Measurements from ENCODE around the gene MTG2.
A peak's percentile ranks its signal among the peaks of the same experiment; 100 is the strongest.

Gene MTG2

DNA sequence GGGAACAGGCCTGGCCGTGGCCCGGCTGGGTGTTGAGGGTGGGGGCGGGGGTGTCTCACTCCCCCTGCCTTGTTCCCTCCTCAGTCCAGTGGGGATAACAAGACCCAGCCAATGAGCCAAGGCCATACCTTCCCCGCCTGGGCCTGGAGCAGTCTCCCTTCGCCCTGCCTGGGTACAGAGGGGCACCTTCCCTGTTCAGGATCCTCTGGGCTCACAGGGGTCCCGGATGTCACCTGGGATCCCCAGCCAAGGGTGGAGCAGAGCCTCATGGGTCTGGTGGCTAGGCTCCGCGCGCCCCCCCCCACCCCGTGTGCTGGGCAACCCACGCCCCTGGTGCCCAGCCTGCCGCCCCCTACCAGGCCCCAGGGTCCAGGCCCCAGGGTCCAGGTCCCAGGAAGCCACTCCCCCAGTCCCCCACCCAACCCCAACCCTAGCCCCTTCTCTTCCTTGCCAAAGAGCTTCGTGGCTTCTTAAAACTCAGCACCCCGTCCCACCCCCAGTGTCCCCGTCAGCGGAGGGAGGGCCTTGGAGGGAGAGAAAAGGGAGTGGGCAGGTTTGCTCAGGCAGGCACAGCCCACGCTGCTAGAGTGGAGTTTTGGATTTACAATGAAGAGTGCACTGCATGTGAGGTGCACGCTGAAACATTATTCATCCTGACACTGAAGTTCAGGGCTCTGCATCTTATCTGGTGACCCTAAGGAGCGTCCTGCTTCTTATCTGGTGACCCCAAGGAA is 25.4 kb downstream of the MTG2 start:
- no peak for DNase-seq

DNA sequence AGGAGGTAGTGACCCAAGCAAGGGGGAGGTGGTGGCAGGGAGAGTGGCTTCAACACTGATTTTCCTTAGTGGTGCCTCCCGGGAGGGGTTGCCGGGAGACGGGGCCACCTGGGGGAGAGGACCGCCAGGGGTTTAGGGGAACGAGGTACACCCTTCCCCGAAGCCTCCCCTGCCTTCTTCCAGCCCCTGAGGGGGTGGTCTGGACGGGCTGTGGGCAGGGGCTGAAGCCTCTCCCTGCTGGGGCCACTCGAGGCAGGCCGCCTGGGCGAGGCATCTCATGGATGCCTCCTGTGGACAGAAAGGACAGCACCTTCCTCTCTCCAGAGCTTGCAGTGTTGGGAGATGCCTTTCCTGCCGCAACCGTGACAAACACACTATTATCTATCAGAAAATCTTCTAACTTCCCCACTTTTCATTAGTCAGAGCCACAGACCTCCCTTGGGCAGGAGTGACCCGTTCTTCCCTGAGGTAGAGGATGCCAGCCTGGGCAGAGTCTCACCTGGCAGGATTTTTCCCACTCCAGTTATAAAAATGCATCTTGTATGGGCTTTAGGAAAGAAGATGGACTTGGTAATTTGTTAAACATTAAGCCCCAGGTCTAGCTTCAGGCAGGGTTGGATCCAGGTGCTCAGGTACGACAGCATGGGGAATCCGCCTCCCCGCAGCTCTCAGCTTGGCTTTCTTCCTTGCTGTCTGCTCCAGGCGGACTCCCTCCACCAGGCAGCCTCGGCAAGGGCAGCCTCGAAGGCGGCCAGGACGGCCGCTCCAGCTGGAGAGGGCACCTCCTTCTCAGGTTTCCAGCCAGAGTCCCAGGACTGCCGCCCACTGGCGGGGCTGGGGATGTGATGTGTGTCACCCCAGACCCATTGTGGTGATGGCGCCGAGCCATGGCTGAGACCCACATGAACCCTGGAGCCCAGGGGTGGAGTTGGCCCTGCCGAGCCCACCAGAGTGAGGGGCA is 26.2 kb downstream of the MTG2 start:
- no peak for DNase-seq

GRCh38 chr20:62209850-62210495 is 27.1 kb downstream of the MTG2 start:
- no peak for DNase-seq

DNA sequence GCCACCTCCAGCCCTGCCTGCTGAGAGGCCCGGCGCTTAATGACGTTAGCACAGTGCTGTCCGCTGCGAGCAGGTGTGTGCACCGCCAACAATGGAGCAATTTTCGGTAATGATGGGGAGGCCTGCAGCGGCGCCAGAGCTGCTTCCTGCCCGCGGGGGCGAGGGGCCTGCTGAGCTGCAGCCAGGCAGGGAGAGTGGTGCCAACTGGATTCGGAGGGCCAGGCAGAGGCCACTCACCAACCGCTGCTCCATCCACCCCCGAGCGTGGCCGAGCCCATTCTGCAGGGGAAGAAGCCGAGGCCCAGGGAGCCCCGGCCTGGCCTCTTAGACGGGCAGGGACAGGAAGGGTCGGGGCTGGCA is 27.6 kb downstream of the MTG2 start:
- DNase-seq = peak; percentile 92

- DNase-seq = no peak
These were observed 28.4 kb downstream of the MTG2 start for GRCh38 chr20:62211216-62211615.

GRCh38 chr20:62211769-62212288 is 29.0 kb downstream of the MTG2 start:
- DNase-seq = no peak

- DNase-seq = peak; percentile 36
These were observed 29.5 kb downstream of the MTG2 start for GRCh38 chr20:62212299-62212698.

DNA sequence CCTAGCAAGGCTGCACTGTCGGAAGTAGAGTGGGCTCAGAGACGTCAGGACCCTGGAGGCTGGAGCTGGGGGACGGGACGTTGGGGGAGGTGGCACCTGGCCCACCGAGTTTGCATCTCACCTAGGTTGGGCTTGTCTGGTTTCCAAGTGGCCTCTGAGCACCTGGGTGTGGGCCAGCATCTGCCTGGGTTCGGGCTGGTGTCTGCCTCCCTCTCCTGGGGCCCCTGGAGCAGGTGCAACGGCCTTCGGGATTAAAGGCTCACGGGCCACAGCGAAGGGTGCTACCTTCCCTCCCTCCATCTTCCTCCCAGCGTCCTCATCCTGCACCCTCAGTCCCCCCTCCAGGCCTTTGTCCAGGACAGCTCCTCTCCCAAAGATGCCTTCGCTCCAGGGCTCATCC is 31.2 kb downstream of the MTG2 start:
- DNase-seq = no peak

- peak; percentile 11 for DNase-seq
These were observed 32.5 kb downstream of the MTG2 start for GRCh38 chr20:62215020-62215990.

DNA sequence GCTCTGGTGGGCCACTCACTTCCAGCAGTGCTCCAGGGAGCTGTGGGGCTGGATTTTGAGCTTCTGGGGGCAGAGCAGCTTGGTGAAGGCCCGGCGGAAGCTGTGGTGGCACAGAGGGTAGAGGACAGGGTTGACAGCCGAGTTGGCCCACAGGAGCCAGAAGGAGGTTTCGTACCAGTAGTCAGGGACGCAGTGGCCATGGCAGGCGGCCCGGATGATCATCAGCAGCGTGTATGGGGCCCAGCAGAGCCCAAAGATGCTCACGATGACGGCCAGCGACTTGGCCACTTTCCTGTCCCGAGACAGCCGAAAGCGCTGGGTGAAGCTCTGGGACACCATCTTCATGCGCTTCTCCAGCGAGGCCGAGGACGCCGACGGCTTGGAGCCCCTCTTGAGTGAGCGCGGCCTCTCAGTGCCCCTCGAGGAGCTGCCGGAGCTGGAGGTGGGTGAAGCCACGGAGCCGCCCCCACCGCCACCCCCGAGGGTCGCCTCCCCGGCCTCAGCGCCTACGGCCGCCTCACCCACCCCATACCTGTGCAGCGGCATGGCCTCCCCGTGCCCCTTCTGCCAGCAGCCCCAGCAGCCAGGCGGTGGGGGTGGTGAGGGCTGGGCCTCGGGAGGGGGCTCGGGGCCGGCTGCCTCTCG is 33.3 kb downstream of the MTG2 start:
- no peak for DNase-seq

DNA sequence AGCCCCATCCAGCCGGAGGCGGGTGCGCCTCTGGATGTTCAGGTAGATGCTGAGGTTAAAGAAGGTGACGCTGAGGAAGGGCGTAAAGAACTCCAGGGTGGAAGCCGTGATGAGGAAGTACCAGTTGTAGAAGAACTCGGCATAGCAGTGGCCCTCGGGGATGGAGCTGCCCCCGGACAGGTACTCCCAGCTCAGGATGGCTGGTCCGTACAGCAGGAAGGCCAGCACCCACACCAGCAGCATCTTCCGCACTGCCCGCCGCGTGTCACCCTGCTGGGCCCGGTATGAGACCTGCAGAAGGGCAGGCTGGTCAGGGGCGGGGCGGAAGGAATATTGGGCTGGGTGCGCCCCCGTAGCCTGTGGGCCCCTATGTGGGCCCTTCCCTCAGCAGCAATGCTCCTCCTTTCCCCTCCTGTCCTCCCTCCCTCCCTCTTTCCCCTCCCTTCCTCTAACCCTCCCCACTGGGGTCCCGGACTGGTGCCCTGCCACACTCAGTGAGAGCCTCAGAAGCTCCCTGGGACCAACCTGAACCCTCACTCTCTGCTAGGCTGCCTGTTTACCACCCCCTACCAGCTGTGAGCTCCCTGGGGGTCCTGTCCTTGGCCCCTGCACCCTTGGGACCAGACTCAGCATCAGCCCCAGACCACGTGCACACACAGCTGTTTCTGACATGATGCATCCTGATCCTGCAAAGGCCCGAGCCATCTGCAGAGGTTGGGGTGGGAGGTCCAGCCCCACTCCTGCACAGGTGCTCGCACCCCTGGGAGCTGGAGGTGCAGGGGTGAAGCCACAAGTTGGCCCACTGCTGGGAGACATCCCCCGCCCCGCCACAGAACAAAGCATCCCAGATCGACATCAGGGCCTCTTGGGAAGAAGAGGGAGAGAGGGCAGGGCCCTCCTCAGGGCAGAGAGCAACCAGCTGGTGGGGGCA is 34.1 kb downstream of the MTG2 start:
- DNase-seq = no peak

DNA sequence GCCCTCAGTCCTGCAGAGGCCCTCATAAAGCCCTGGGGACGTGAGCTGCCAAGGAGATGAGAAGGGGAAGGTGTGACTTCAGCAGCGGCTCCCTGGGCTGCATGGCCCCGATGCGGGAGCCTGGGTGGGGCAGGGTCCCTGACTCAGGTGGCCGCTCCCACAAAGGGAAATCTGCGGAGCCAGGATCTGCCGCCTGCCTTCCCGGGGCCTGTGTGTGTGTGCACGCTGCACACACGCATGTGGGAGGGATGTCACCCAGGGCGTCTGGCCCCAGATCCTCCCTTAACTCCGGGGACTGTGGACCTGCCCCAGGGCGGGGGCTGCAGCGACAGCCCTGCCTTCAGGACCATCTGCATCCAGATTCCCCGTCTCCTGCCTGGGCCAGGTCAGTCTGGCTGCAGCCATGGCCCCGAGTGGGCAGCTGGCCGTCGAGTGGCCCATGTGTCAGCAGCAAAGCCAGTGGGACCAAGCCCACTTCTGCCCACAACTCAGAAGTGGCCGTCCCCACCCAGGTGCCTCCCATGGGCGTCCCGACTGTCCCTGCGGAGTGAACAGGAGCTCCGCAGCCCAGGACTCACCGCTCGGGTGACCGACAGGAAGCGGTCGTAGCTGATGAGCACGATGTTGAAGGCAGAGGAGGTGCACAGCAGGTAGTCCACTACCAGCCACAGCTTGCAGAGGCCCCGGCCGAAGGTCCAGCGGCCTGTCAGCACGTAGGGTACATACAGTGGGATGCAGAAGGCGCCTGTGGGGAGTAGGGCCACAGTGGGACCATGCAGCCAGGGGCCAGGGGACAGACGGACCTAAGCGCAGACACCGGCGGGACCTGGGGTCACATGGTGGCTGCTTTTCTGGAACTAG is 35.3 kb downstream of the MTG2 start:
- DNase-seq = no peak

DNA sequence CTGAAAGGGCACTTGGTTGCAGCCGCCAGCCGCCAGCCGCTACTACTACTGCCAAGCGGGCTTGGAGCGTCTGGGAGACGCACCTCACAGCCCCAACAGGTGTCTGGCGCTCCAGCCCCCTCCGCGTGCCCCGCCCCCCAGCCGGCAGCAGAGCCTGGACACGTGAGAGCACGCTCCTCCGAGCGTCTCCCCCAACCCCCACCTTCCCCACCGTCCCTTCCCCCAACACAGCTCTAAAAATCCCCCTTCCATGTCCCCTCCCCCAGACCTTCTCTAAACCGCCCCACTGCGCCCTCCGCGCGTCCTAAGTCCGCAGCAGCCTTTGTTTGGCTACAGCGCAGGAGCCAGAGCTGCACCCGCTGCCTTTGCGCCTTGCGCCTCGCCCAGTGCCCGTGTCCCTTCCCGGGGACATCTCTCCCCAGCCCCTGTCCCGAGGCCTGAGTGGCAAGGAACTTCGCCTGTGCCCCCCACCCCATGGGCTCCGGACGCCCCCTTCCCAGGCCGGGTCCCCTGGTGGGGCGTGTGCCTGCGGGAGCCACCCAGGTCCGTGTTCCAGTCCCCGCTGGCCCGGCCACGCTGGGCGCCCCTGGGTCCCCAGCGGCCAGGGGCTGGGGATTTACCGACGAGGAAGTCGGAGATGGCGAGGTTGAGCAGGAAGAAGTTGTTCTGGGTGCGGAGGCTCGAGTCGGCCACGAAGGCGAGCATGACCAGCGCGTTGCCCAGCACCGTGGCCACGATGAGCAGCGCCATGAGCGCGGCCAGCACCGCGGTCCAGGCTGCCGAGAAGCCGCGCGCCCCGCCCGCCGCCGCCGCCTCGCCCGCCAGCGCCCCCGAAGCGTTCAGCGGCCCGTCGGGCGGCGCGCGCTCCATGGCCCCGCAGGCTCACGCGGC is 36.5 kb downstream of the MTG2 start:
- peak; percentile 79 for DNase-seq

DNA sequence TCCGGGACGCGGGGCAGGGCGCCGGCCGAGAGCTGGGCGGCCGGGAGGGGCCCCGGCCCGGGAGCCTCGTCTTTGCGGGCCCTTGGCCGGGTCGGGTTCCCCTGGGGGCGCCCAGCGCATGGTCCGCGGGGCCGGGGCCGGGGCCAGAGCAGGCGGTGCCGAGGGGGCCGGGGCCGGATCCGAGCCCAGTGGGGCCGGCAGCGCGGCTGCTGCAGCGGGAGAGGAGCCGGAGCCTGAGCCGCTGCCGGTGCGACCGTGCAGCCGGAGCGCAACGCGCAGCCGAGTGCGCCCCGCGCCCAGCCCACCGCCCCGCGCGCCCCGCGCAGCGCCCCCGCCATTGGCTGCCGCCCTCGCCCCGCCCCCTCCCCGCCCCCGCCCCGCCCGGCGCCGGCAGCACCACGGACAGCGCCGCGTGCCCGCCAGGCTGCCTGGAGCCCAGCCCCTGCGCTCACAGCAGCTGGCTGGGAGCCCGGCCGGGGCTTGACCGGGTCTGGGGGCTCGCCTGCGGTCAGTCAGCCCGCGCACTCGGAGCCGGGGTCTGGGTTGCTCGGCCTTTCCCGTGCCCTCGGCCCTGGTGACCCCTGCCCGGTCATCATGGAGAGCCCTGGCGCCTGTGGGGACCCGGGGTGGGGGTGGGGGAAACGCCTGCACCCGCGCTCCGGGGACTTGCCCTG is 37.3 kb downstream of the MTG2 start, which contains the start of gene HRH3:
Gene HRH3 (minus strand): TSS at position 287 of the 674 bp plus-strand sequence. CDS start 308 bp downstream, outside the sequence.
- DNase-seq = peak; percentile 69

- peak; percentile 36 for DNase-seq
These were observed 38.1 kb downstream of the MTG2 start for GRCh38 chr20:62220666-62221568.

- DNase-seq = no peak
These were observed 39.5 kb downstream of the MTG2 start for GRCh38 chr20:62222266-62222850.

All from NCI-H69 (cell line).